ENCODE measurements around the gene PACRGL.
A peak's percentile ranks its signal among the peaks of the same experiment; 100 is the strongest.
"Not testable (repeated sequence)": the region's sequence is repeated elsewhere in the genome, so short reads cannot be mapped to it uniquely, and the experiment has no call there.

The PACRGL gene

DNA sequence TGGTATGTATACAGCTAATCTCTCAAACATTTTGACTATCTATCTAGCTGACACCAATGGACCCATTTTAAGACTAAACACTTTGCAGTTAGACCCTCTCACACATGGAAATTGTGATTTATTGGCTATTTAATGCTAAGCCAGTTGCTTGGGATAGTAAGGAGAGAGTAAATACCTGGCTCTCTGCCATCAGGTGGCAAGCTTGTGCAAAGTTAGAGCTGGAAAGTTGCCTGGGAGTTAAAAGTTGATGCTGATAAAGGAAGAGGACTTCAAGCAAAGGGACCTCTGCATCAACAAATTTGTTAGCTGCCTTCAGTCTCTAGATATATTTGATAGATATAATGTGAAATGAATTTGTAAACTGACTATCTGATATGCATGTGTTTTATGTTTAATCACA, 61.1 kb downstream of the PACRGL start:
- TF ChIP-seq, protein P1, sequence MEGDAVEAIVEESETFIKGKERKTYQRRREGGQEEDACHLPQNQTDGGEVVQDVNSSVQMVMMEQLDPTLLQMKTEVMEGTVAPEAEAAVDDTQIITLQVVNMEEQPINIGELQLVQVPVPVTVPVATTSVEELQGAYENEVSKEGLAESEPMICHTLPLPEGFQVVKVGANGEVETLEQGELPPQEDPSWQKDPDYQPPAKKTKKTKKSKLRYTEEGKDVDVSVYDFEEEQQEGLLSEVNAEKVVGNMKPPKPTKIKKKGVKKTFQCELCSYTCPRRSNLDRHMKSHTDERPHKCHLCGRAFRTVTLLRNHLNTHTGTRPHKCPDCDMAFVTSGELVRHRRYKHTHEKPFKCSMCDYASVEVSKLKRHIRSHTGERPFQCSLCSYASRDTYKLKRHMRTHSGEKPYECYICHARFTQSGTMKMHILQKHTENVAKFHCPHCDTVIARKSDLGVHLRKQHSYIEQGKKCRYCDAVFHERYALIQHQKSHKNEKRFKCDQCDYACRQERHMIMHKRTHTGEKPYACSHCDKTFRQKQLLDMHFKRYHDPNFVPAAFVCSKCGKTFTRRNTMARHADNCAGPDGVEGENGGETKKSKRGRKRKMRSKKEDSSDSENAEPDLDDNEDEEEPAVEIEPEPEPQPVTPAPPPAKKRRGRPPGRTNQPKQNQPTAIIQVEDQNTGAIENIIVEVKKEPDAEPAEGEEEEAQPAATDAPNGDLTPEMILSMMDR (conservative IDR thresholded peaks at IDR 0.05; ENCODE audit: low read depth, low read length) = no peak
- DNase-seq (ENCODE audit: low read depth) = no peak

DNA sequence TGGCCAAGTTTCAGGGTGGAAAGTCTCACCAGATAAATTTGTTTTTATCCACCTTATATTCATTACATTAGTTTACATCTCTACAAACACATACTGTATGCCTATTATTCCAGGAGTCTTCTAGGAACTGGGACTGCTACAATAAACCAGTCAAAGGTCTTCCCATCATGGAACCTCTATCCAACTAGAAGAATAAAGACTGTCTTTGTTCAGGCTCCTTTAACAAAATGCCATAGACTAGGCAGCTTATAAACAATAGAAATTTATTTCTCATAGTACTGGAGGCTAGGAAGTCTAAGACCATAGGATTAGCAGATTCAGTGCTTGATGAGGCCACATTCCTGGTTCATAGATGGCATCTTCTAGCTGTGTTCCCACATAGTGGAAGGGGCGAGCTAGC, 61.6 kb downstream of the PACRGL start:
- no peak for DNase-seq (ENCODE audit: low read depth)
- TF ChIP-seq, protein P1 (conservative IDR thresholded peaks at IDR 0.05; ENCODE audit: low read depth, low read length) = no peak
- H3K4me3 ChIP-seq (ENCODE audit: low read depth, low read length) = no peak overlapping the region

More for the DNA sequence above, 61.1 kb downstream of the PACRGL start:
- H3K4me3 ChIP-seq (ENCODE audit: low read depth, low read length) = no peak overlapping the region

- TF ChIP-seq, protein P1 (conservative IDR thresholded peaks at IDR 0.05; ENCODE audit: low read depth, low read length) = no peak
- H3K4me3 ChIP-seq (ENCODE audit: low read depth, low read length) = no peak overlapping the region
- DNase-seq (ENCODE audit: low read depth) = peak; percentile 13
Measured at GRCh38 chr4:20764366-20764992, 64.2 kb downstream of the PACRGL start.

DNA sequence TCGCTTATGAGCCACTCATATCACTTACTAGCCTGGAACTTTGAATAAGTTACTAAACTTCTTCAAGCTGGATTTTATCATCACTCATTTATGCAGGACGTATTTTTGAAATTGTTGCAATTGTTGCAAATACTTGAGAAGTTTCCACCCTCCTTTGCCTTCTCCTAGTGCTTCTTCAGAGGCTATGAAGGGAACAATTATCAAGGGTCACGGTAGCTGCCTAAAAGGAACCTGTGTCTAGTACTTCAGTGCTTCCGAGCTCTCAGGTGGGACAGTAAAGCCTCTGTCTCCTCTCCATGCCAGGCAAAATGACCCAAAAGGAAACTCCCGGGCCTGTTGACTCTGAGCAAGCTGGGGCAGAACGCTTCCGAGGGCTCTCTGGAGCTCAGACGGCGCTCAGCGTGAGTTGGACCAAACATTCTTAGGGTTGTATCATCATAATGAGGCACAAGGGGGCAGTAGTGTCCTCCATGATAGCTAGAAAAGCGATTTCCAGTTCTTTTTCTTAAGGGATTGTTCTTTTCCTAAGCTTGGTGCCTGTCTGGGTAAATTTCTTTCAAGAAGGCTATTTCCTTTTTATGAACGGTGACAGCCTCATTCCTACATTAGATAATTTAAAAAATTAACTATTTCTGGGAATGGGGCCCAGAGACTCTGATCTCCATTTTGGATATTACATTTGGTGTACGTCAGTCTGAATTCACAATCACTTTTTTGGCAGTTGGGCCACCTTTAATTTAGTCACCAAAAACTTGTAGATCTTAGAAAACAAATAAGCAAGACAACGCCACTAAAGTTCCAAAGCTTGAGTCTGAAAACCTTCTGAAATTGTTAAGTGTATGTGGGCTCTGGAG, 73.1 kb downstream of the PACRGL start:
- DNase-seq (ENCODE audit: low read depth) = peak; percentile 83
- TF ChIP-seq, protein P1 (conservative IDR thresholded peaks at IDR 0.05; ENCODE audit: low read depth, low read length) = peak; percentile 81
- H3K4me3 ChIP-seq (ENCODE audit: low read depth, low read length) = peak overlapping the region; percentile 20

DNA sequence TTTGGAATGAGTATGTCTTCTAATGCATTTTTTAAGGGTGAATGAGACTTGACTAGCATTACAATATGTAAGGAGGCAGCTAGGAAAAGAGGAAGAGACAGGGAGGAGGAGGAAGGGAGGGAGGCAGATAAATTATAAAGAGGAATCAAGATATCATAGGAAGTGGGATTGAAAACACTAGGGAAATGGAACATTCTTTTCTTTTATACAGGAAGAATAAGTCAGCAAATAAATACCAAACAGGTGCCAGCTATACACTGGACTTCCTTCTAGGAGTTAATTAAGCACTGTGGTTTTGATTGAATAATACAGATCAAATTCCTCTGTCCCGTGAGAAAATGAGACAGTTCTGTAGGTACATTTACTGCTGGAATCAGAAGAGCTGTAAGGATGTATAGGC, 78.6 kb downstream of the PACRGL start:
- no peak overlapping the region for H3K4me3 ChIP-seq (ENCODE audit: low read depth, low read length)
- TF ChIP-seq, protein P1 (conservative IDR thresholded peaks at IDR 0.05; ENCODE audit: low read depth, low read length) = no peak
- no peak for DNase-seq (ENCODE audit: low read depth)

DNA sequence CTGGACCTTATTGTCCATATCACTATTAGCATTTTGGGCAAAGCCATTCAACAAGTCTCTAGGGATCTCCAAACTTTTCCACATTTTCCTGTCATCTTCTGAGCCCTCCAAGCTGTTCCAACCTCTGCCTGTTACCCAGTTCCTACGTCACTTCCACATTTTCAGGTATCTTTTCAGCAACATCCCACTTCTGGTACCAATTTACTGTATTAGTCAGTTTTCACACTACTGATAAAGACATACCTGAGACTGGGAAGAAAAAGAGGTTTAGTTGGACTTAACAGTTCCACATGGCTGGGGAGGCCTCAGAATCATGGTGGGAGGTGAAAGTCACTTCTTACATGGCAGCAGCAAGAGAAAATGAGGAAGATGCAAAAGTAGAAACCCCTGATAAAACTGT, 82.9 kb downstream of the PACRGL start:
- DNase-seq (ENCODE audit: low read depth); H3K4me3 ChIP-seq (ENCODE audit: low read depth, low read length): not testable (repeated sequence)

DNA sequence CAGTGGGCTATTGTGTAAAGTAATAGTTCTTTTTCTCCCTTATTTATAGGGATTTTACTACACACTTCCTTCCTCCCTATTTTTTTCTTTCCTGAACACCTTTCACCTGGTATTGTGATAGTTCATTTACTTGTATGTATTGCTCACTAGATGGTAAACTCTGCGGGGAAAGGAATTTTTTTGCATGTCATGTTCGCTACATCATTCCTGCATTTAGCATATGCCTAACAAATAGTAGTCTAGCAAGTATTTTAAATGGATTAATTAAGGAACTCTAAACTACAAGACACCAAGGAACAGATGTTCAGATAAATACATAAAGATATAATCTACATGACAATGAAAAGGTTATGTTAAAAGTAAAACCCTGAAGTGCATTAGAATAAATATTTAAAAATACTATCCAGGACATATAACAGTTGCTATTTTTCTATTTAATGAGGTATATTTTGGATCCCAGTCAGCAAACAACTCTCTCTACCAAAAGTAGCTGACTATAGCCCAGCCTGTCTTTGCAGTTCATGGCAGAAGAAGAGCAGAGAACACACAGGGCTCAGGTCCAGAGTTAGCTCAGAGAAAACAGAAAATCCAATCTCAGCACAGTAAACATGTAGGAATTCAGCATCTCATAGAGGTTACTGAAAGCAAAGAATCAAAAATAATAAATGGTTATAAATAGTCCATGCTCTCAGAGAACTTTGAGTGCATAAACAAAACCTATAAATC, 87.8 kb downstream of the PACRGL start:
- DNase-seq (ENCODE audit: low read depth) = no peak
- H3K4me3 ChIP-seq (ENCODE audit: low read depth, low read length) = no peak overlapping the region
- TF ChIP-seq, protein P1 (conservative IDR thresholded peaks at IDR 0.05; ENCODE audit: low read depth, low read length) = no peak
